SK-N-SH treated with all-trans-retinoic acid at 6 μM for 48 hours (cell line): ENCODE results near the gene DCUN1D2.

Experiments used
- PPARA ChIP-seq: fragments of 250-450 bp; sonication (Bioruptor Pico); IDR thresholded peaks from 2 replicates; pipeline ENCODE4 v1.5.0; 2020; ENCODE audit warnings: mild to moderate bottlenecking, borderline replicate concordance
- TCF4 ChIP-seq: fragments of 250-450 bp; sonication (Bioruptor Pico); IDR thresholded peaks from 2 replicates; pipeline ENCODE4 v1.8.0; 2021; ENCODE audit warnings: mild to moderate bottlenecking, moderate library complexity, borderline replicate concordance

GRCh38 chr13:113508521-113509254 is 18.2 kb upstream of the DCUN1D2 start:
- no peak for TF ChIP-seq PPARA (CRISPR knock-in tag)
- TF ChIP-seq TCF4, result no peak
